Adipose tissue (tissue), 3 donors: Measurements from ENCODE around the gene THSD7A. TPM values are rescaled to one million over a fixed set of nuclear protein-coding genes. Genes with fewer than 3 reads are reported as not detected.

Experiments
- H3K27ac ChIP-seq: one replicate; pipeline ENCODE4 v1.5.1; 2013; ENCODE audit warnings: low read depth, low read length
- WGBS, 3 donors: extraction: QIAGEN DNeasy Blood & Tissue Kit; methylation state at CpG; one replicate each; pipeline ENCODE4 v1.1.7; 2013; 5-methylcytosine and 5-hydroxymethylcytosine counted together
- polyA plus RNA-seq, 3 donors: library from polyadenylated mRNA; stranded (reverse); fragments of 200-250 nt; gene quantifications; one replicate each; pipeline ENCODE4 v1.2.3, GENCODE V29; 2013
- donor health status: healthy with polysubstance abuse.
- donor health status: Bipolar disorder and iron deficiency.
- donor health status: healthy.

THSD7A gene
- polyA plus RNA-seq, 3 donors: 0.28 to 1.9 (median 0.79) TPM

- no peak overlapping the region for H3K27ac ChIP-seq
Observed at GRCh38 chr7:11506417-11506816, 325.6 kb downstream of the THSD7A start.

- no peak overlapping the region for H3K27ac ChIP-seq
- WGBS, 3 donors: 74 to 90% (median 83%) methylated on average over 3 of the region's 3 CpGs
Observed at GRCh38 chr7:11505471-11505985, 326.5 kb downstream of the THSD7A start.

- no peak overlapping the region for H3K27ac ChIP-seq
- 31 to 61% (median 31%) methylated on average over 1 of the region's 1 CpG for WGBS, 3 donors
Observed at GRCh38 chr7:11492307-11492706, 339.7 kb downstream of the THSD7A start.

GRCh38 chr7:11491811-11492210, 340.2 kb downstream of the THSD7A start:
- H3K27ac ChIP-seq: no peak overlapping the region
- WGBS, 3 donors: 68 to 95% (median 89%) methylated on average over 4 of the region's 4 CpGs

GRCh38 chr7:11489280-11489679, 342.7 kb downstream of the THSD7A start:
- no peak overlapping the region for H3K27ac ChIP-seq

- WGBS, 3 donors: 61 to 81% (median 65%) methylated on average over 2 of the region's 2 CpGs
- no peak overlapping the region for H3K27ac ChIP-seq
Observed at GRCh38 chr7:11486271-11486670, 345.7 kb downstream of the THSD7A start.

- H3K27ac ChIP-seq: no peak overlapping the region
Observed at GRCh38 chr7:11485636-11486035, 346.4 kb downstream of the THSD7A start.

GRCh38 chr7:11480143-11480542, 351.9 kb downstream of the THSD7A start:
- 63 to 78% (median 74%) methylated on average over 3 of the region's 3 CpGs for WGBS, 3 donors
- H3K27ac ChIP-seq: no peak overlapping the region

GRCh38 chr7:11478882-11479281, 353.1 kb downstream of the THSD7A start:
- 71 to 87% (median 79%) methylated on average over 3 of the region's 3 CpGs for WGBS, 3 donors
- H3K27ac ChIP-seq: no peak overlapping the region

GRCh38 chr7:11478426-11478825, 353.6 kb downstream of the THSD7A start:
- H3K27ac ChIP-seq: no peak overlapping the region
- 84 to 91% (median 87%) methylated on average over 1 of the region's 1 CpG for WGBS, 3 donors

- WGBS, 3 donors: 59 to 82% (median 76%) methylated on average over 6 of the region's 6 CpGs
- H3K27ac ChIP-seq: no peak overlapping the region
Observed at GRCh38 chr7:11474902-11475585, 357.0 kb downstream of the THSD7A start.

- WGBS, 3 donors: 90 to 94% (median 94%) methylated on average over 8 of the region's 8 CpGs
Observed at GRCh38 chr7:11473807-11474424, 358.1 kb downstream of the THSD7A start.

GRCh38 chr7:11473220-11473619, 358.8 kb downstream of the THSD7A start:
- WGBS, 3 donors: 50 to 82% (median 79%) methylated on average over 2 of the region's 2 CpGs
- H3K27ac ChIP-seq: no peak overlapping the region

More at GRCh38 chr7:11473807-11474424, 358.1 kb downstream of the THSD7A start:
- H3K27ac ChIP-seq: no peak overlapping the region

GRCh38 chr7:11472646-11473045, 359.4 kb downstream of the THSD7A start:
- 78 to 88% (median 79%) methylated on average over 4 of the region's 4 CpGs for WGBS, 3 donors
- H3K27ac ChIP-seq: no peak overlapping the region

- H3K27ac ChIP-seq: no peak overlapping the region
- 84 to 93% (median 85%) methylated on average over 1 of the region's 1 CpG for WGBS, 3 donors
Observed at GRCh38 chr7:11471255-11471654, 360.7 kb downstream of the THSD7A start.

- no peak overlapping the region for H3K27ac ChIP-seq
- 23 to 47% (median 46%) methylated on average over 3 of the region's 3 CpGs for WGBS, 3 donors
Observed at GRCh38 chr7:11469028-11469745, 362.8 kb downstream of the THSD7A start.

GRCh38 chr7:11466517-11467105, 365.4 kb downstream of the THSD7A start:
- no peak overlapping the region for H3K27ac ChIP-seq
- WGBS, 3 donors: 83 to 88% (median 88%) methylated on average over 10 of the region's 10 CpGs

- WGBS, 3 donors: 52 to 76% (median 74%) methylated on average over 3 of the region's 3 CpGs
- H3K27ac ChIP-seq: no peak overlapping the region
Observed at GRCh38 chr7:11464624-11465023, 367.4 kb downstream of the THSD7A start.

- WGBS, 3 donors: 83 to 88% (median 86%) methylated on average over 6 of the region's 6 CpGs
- no peak overlapping the region for H3K27ac ChIP-seq
Observed at GRCh38 chr7:11461946-11462345, 370.1 kb downstream of the THSD7A start.
